Endometrium (tissue), 2 donors: ENCODE results near the gene HDAC11.
"Not testable (repeated sequence)": the region's sequence is repeated elsewhere in the genome, so short reads cannot be mapped to it uniquely, and the experiment has no call there.

Source experiments
- FAIRE-seq: peaks from 2 replicates; lab custom pipeline; 2012; peaks lifted over from hg19 to GRCh38; lab: Jason Lieb, UNC
- donor health status: control.
- donor health status: control.

HDAC11 gene

DNA sequence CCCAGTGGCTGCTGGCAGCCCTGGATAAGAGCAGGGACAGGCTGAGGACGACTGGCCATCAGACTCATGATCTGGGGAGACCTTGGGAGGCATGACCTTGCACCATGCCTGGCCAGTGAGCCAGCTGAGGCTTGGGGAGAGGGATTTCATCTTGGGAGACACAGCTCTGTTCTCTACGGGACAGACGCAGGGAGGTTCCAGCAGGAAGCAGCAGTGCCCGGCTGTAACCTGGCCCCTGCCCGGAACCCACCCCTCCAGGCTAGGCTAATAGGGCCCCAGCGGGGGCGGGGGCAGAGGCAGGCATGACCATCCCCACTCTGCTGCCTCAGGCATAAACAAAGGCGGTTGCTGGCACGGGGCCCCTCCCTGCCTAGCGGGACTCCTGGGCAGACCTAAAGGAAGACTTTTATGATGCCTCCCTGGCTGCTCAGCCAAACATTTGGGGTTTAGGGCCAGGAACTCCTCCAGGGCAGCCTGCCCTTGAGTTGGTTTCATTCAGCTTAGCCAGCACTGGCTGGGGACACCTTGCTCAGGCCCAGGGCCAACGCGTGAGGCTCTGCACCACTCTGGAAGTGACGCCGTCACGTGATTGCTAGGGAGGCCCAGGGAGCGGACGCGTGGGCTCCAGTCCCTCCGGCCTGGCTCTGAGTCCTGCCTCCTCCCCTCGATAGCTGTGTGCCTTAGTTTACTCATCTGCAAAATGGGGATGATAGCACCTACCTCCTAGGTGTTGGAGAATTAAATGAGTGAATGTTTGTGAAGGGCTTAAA, 27.6 kb downstream of the HDAC11 start:
- FAIRE-seq, result no peak

DNA sequence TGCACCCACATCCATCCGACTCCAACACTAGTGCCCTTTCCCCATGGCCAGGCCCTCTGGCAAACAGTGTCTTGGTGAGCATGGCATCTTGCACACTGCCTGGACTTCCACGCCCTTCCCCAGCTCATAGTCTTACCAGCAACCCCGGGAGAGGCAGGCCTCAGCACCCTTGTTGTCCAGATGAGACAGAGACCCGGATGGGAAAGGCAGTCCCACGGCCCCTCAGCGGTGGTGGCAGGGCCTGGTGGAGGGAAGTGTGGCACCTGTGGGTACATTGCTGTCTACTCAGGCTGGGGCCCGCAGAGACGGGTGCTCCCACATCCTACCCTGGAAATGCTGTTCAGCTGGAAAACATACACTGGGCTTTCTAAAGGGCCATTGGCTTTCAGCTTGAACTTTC, 28.4 kb downstream of the HDAC11 start:
- FAIRE-seq, result no peak

DNA sequence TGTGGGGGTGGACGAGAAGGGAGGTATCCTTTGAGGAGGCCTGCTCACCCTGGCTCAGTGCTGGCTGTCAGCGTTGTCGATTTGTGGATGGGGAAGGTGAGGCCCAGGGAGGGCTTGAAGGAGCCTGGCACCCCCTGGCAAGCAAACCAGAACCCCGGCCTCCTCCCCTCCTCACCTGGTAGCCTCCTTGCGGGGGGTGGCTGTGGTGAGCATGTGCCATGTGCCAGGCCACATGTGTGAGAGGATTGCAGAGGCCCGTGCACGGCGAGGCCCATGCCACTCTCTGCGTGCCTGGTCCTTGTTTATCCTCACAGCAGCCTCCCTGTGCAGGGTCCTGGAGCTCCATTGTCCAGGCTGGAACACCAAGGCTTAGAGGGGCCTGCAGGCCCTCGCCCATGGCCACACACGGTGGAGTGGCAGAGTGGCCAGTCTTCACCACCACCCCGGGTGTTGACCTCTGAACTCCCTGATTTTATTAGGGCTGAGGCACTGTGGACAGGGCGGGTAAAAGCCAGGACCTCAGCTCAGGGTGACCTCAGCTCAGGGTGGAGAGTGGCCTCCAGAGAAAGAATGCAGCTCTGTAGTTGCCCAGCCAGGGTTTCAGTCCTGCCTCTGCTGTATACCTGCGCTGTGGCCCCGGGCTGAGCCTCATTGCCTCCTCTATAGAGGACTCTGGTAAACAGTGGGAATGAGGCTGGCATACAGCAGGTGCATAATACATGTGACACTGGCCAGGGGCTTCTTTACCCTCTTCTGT, 29.1 kb downstream of the HDAC11 start:
- FAIRE-seq, result no peak

DNA sequence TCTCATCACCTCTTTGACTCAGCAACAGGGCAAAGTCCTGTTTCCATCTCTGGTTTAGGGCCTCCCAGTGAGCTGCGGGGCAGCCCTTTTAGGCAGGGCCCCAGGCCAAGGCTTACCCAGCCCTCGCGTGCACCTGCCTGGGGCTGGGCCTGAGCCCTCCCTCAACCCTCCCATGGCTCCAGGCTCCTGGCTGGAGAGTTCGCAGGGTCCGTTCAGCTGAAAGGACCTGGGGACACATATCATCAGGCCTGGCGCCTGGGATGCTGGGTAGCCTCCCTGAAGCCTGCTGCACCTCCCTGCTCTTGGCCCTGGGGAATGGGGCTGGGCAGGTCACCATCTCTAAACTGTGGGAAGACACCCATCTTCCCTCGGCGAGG, 29.7 kb downstream of the HDAC11 start:
- FAIRE-seq, result no peak

DNA sequence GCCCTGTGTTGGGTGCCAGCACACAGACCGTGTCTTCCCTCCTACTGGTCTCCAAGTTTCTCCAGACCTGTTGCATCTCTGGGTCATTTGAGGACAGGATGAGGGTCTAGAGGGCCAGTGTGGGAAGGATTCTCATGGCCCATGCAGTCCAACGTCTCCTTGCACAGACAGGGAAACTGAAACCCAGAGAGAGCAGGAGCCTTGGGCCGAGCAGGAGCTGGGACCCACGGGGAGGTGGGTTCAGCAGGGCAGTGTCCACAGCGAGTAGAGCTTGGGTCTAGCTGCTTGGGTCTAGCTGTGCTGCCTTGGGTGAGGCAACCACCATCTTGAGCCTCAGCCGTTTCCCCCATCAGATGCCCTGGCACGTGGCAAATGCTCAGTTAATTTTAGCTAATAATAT, 32.3 kb downstream of the HDAC11 start:
- FAIRE-seq, result no peak

DNA sequence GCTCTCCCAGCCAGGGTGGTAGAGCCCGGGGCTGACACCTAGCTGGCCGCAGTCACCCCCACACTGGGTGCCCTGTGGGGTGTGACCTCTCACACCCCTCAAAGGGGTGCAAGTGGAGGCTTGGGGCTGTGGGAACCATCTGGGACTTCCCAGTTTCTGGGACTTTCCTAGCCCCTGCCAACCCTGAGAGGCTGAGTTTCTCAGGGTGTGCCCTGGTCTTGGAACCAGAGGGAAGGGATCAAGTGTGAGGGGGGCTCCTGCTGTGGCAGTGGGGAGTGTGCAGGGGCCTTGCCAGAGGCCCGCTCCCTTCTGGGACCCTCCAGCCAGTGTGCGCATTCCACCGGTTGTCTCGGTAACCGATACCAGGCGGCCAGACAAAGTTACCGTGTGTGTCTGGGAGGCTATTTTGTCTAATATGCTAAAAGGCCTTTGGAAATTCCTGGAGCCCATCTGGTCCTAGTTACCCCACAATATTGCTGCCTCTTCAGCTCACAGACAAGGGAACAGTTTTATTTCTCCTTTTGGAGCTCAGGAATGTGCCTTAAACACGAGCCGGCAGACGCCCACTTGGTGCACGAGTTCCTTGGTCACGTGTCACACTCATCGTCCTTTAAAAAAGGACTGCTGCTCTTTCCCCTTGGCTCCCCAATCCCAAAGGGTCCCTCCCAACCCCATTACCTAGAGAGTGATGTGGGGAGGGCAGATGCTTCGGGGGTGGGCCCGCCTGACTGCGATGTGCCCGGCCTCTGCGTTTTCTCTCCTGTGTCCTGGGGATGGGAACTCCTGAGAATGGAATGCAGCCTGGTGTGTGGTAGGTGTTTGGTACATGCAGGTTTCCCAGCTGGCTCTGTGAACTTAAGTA, 33.2 kb downstream of the HDAC11 start:
- FAIRE-seq, result peak; percentile 57

DNA sequence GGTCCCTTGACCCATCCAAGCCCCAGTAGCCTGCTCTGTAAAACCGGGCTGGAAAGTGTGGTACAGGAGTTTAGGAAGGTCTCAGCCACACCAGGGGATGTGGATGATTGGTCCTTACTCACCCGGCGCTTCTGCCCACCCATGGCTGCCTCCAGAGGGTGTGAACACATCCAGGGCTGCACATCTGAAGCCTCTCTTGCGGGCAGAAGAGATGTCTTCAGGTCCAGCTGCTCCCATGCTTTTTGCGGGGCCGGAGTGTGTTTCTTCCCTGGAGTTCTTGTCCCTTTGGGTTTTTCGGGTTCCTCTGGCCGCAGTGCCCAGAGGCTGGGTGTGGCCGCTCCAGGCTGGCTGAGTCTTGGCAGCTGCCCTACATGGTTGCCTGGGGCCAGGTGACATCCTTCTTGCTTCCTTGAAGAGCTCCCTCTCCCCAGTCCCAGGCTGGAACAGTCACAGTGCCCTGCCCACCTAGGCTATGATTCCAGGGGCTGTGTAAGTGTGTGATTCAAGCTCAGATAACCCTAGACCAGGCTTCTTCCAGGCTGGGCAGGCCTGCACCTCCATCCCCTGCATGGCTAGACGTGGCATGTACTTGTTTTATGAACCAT, 33.9 kb downstream of the HDAC11 start:
- no peak for FAIRE-seq

DNA sequence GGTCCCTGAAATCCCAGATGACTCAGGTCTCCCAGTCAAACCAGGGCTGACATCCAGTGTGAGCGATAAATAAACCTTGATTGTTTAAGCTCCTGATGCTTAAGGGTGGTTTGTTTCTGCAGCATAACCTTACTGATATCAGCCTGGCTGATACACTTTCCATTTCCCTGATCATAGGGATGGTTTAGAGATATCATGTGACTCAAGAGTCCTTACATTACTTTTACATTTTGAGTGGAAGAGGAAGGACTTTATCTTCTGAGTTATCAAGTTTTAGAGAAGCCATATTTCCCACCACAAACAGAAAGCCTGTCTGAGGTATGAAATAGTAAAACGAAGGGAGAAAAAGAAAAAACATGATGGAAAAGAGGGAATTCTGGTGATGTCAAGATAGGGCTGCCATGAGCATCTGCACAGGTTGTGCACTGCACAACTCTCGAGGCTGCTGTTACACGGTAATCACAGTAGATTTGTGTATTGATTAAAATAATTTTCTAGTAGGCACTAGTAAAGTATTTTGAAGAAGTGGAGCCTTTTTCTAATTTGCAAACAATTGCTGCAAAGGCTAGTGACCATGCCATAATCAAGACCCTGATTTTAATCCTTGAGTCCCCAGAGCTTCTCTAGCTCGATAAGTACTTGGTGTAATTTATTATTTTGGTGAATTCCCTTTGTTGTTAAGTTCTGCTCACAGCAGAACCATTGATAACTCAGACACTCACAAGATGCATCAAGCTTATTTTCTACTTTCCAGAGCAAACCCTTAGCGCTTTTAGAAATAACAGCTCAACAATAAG, 34.7 kb downstream of the HDAC11 start:
- FAIRE-seq, result no peak

DNA sequence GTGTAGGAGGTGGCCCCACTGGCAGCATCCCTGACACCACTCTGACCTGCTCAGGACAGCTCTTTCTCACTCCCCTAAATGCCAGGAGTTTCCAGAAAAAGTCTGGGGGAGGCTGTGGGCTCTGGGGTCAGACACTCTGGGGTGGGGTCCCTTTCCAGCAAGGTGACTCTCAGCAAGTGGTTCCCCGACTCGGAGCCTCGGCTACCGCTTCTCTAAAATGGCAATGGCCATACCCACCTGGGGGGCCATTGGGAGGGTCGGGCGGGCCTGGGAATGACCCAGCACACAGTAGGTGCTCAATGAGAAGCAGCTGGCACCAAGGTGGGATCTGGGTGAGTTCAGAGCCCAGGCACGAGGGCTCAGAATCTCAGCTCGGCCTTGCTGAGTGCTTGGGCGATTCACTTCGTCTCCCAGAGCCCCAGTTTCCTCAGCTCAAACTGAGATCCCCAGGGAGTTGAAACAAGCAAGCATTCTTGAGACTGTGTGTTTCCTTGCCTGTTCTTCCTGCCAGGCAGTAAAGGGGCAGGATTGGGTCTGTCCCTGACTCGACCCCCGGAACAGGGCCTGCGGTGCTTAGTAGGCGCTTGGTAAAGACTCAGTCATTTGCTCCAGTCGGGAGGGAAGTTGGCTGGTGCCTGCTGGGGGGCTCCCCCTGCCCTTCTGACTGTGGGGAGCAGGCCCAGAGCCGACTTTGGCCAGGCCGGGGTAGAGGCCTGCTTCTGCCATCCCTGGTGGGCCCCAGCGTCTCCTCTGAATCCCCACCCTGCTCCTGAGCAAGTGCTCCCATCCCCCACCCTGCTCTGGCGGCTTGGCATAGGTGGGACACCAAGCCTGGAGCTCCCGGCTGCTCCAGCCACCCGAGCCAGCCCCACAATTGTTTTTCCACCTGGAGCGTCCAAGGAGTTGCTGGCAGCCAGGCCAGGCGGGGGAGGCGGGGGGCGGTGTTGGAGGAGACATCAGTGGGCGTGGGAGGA, 36.0 kb downstream of the HDAC11 start:
- no peak for FAIRE-seq

DNA sequence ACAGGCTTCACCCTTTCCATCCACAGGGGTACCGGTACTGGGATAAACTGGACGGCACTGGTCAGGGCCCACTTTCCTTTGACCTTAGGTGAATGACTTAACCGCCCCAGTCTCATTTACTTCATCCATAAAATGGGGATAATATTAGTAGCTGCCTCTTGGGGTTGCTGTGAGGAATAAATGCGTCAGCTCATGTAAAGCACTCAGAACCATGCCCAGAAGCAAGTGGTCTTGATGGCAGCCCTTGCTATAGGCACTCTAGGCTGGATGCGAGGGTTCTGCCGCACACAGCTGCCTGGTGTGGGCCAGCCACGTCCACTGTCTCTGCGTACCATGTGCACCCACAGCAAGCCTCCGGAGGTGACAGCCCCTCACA, 36.6 kb downstream of the HDAC11 start:
- FAIRE-seq, result no peak

DNA sequence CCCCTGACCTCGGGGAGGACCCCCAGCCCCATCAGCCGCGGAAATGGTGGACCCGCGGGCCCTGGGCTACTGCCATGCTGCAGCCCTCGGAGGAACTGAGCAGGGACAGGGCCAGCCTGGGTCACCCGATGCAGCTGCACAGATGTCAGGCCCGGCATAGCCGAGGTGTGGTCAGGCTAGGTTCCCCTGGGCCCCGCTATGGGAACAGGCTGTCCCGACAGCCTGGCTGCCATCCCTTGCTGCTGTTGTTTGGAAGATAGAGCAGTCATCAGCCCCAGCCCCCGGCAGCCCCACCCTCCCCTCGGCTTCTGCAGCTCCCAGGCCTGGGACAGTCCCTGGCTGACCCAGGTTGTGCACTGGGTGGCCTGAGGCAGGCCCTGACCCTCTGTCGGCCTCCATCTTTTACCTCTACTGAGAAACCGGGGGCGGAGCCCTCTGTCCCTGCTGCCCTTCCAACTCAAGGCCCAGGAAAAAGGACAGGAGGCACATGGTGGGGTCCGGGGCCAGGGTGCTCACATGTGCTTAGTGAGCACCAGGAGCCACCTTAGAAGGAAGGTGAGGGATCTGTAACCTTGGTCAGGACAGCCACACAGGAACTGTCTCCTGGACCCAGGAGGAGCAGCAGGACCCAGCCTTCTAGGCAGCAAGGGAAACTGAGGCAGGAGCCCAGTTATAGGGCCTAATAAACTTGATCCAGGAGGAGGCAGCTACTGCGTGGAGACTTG, 37.3 kb downstream of the HDAC11 start:
- FAIRE-seq, result no peak

DNA sequence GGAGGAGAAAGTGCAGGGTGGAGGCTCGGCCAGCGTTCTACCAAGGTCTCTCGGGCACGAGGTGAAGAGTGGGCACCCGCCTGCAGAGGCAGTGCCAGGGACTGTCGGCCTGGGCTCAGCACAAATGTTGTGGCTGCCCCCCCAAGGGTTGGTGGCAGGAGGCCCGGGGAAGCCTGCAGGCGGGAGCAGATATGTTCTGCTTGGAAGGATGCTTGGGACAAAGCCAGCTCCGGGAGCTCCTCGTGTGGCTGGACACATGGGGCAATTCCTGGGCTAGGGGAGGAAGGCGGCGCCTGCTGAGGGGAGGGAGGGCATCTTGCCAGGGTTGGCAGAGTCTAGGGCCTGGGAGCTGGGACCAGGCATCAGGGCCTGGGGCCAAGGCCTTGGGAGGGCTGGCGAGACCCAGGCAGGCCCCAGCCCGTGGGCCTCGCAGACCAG, 38.4 kb downstream of the HDAC11 start:
- FAIRE-seq, result no peak

DNA sequence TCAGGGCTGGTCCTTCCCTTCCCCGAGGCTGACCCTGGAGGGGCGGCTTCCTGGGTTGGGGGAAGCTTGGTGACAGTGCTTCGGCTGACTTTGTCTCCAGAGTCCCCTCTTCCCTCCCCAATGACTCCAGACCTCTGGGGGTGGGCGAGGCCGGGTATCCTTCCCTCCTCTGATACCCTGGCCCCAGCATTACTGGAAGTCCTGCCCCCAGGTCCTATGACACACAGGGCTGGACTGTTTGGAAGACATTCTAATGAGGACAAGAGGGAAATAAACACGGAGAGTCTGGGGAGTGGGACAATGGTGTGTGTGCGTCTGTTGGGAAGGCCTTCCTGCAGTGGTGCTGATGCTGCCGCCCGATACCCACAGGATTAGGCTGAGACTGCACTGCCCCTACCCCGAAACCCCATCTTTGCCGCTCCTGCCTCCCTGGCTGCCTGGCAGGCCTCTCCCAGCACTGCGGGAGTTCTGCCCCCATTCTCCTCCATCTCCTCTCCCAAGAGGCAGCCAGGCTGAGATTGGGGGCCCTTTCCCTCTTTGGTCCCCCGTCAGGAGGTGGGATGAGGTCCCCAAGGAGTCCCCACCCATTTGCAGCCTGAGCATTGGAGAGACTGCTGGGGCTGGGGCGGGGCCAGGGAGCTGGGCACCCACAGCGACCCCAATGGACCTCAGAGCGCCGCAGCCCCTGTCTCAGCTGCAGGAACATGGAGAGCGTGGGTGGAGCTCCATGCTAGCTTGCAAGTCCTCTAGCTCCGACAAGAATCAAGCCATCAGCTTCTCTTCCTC, 39.1 kb downstream of the HDAC11 start:
- no peak for FAIRE-seq

DNA sequence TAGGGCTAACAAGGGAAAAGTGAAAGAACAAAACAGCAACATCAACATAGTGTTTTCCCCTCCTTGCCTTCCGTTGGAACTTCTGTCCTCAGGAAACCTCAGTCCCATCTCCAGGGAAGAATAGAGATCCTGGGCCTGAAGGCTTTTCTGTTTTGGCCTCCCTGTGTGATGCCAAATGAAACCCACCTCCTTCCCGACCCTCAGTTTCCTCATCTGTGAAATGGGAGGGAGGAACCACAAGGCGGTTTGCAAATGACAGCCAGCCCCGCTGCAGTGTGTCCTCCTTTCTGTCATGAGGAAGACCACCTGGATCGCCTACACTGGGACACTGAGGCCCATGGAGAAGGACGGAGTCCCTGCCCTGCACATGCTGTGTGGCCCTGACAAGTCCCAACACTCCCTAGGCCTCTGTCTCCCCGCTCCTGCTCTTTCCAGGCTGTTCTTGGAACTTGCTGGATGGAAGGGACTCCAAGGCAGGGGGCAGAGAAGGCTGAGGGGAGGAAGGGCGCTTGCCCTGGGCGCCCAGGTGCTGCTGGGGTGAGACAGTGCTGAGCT, 40.3 kb downstream of the HDAC11 start:
- no peak for FAIRE-seq

DNA sequence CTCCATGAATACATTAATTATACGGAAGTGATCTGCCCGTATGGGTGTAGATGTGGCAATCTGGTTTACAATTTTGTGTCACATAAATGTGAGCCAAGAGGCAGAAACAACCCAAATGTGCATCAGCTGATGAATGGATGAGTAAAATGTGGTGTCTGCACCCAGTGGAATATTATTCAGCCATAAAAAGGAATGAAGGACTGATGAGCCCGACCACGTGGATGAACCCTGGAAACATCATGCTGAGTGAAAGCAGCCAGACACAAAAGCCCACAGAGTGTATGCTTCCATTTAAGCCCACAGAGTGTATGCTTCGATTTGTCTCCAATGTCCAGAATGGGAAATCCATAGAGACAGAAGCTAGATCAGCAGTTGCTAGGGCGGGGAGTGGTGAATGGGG, 41.2 kb downstream of the HDAC11 start:
- no peak for FAIRE-seq

DNA sequence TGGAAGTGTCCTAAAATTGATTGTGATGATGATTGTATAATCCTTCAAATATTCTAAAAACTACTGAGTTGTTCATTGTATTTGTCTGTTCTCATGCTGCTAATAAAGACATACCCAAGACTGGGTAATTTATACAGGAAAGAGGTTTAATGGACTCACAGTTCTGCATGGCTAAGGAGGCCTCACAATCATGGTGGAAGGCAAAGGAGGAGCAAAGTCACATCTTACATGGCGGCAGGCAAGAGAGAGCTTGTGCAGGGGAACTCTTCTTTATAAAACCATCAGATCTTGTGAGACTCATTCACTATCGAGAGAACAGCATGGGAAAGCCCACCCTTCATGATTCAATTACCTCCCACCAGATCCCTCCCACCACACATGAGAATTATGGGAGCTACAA, 41.6 kb downstream of the HDAC11 start:
- FAIRE-seq, result not testable (repeated sequence)

DNA sequence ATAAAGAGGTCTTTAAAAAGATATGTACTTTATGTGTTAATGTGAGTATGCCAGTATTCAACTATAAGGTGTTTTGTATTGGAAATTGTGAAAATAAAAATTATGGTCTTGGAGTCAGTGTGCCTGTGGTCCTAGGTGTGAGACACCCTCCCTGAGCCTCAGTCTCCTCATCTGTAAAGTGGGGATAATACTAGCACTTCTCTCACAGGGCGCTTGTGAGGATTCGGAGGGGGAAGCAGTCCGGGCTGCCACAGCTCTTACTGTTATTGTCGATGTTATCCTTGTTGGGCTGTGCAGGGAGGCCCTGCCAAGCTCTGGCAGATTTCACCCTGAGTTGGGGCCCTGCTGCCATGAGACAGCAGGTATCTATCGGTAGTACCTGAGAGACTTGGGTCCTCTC, 42.1 kb downstream of the HDAC11 start:
- FAIRE-seq, result no peak

DNA sequence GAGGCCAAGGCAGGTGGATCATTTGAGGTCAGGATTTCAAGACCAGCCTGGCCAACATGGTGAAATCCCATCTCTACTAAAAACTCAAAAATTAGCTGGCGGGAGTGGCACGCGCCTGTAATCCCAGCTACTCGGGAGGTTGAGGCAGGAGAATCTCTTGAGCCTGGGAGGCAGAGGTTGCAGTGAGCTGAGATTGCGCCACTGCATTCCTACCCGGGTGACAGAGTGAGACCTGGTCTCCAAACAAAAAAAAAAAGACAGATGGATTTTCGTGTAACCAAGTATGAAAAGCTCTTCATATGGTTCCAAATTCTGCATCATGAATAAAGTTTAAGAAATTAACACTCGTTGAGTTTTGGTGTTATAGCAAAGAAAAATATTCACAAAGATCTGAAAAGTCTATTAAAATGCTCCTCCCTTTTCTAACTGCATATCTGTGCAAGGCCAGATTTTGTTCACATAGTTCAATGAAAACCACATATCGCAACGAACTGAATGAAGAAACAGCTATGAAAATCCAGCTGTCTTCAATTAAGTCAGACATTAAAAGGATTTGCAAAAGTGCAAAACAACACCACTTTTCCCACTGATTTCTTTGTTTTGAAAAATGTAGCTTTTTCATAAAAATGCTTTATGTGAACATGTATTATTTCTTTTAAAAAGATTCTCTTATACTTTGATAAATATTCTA, 45.0 kb downstream of the HDAC11 start:
- peak; percentile 97 for FAIRE-seq
